ENCODE results near the gene IGF1. TPM values are rescaled to one million over a fixed set of nuclear protein-coding genes. Genes with fewer than 3 reads are reported as not detected.
"Not testable (repeated sequence)": the region's sequence is repeated elsewhere in the genome, so short reads cannot be mapped to it uniquely, and the experiment has no call there.

IGF1 gene
- total RNA-seq, 1 experiment from 2014 or later, result not detected

DNA sequence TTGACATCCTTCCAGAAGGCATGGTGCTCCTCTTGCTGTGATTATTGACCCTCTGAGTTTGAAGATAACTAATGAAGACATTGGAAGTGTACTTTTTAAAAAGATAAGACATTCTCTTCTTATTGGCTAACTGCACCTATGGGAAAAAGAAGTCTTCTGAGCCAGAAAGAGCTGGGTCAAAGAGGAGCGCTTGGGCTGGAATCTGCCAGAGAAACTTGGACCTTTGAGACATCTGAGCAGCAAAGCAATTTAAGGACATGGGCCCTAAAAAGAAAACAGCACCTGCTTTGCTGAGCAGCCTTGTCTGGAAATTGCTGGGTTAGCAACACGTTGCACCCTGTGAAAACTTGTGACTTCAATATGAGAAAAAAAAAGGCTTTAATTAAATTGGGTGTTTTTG, 27.8 kb downstream of the IGF1 start:
- Mint-ChIP-seq H3K4me3 (no peak overlapping the region), H3K27me3 (ENCODE audit: low read depth) (no peaks in the 10 kb centered on the region), H3K9me3 (peaks cover 3% of the 10 kb centered on the region), H3K27ac (no peak overlapping the region), H3K36me3 (peaks cover 3% of the 10 kb centered on the region; the same call in 1 of the 2 replicates), H3K4me1 (peaks cover 10% of the 10 kb centered on the region)
- DNase-seq (ENCODE audit: low spot score), result no peak
- no peak for ATAC-seq
- ChIA-PET POLR2A (no interaction called here), CTCF (no interaction called here)
- no peak for TF ChIP-seq NFATC4 (CRISPR knock-in tag; IDR thresholded peaks at IDR 0.05)
- TF ChIP-seq, protein P1, sequence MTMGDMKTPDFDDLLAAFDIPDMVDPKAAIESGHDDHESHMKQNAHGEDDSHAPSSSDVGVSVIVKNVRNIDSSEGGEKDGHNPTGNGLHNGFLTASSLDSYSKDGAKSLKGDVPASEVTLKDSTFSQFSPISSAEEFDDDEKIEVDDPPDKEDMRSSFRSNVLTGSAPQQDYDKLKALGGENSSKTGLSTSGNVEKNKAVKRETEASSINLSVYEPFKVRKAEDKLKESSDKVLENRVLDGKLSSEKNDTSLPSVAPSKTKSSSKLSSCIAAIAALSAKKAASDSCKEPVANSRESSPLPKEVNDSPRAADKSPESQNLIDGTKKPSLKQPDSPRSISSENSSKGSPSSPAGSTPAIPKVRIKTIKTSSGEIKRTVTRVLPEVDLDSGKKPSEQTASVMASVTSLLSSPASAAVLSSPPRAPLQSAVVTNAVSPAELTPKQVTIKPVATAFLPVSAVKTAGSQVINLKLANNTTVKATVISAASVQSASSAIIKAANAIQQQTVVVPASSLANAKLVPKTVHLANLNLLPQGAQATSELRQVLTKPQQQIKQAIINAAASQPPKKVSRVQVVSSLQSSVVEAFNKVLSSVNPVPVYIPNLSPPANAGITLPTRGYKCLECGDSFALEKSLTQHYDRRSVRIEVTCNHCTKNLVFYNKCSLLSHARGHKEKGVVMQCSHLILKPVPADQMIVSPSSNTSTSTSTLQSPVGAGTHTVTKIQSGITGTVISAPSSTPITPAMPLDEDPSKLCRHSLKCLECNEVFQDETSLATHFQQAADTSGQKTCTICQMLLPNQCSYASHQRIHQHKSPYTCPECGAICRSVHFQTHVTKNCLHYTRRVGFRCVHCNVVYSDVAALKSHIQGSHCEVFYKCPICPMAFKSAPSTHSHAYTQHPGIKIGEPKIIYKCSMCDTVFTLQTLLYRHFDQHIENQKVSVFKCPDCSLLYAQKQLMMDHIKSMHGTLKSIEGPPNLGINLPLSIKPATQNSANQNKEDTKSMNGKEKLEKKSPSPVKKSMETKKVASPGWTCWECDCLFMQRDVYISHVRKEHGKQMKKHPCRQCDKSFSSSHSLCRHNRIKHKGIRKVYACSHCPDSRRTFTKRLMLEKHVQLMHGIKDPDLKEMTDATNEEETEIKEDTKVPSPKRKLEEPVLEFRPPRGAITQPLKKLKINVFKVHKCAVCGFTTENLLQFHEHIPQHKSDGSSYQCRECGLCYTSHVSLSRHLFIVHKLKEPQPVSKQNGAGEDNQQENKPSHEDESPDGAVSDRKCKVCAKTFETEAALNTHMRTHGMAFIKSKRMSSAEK (CRISPR knock-in tag; IDR thresholded peaks at IDR 0.05; ENCODE audit: borderline replicate concordance), result no peak
- TF ChIP-seq MYBL2 (CRISPR knock-in tag; IDR thresholded peaks at IDR 0.05), result no peak
- no peak for TF ChIP-seq TCF7 (CRISPR knock-in tag; IDR thresholded peaks at IDR 0.05; ENCODE audit: low read depth)
- no peak for TF ChIP-seq SMAD3 (CRISPR knock-in tag; IDR thresholded peaks at IDR 0.05; ENCODE audit: borderline replicate concordance)
- no peak for TF ChIP-seq ZNF317 (CRISPR knock-in tag; IDR thresholded peaks at IDR 0.05; ENCODE audit: borderline replicate concordance, low read depth)
- TF ChIP-seq, protein P2, sequence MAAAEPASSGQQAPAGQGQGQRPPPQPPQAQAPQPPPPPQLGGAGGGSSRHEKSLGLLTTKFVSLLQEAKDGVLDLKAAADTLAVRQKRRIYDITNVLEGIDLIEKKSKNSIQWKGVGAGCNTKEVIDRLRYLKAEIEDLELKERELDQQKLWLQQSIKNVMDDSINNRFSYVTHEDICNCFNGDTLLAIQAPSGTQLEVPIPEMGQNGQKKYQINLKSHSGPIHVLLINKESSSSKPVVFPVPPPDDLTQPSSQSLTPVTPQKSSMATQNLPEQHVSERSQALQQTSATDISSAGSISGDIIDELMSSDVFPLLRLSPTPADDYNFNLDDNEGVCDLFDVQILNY (CRISPR knock-in tag; IDR thresholded peaks at IDR 0.05), result no peak
- TF ChIP-seq, protein P3, sequence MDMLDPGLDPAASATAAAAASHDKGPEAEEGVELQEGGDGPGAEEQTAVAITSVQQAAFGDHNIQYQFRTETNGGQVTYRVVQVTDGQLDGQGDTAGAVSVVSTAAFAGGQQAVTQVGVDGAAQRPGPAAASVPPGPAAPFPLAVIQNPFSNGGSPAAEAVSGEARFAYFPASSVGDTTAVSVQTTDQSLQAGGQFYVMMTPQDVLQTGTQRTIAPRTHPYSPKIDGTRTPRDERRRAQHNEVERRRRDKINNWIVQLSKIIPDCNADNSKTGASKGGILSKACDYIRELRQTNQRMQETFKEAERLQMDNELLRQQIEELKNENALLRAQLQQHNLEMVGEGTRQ (CRISPR knock-in tag; IDR thresholded peaks at IDR 0.05), result no peak
- TF ChIP-seq ZNF423 (CRISPR knock-in tag; IDR thresholded peaks at IDR 0.05), result no peak
- TF ChIP-seq RELA (CRISPR knock-in tag; IDR thresholded peaks at IDR 0.05; ENCODE audit: borderline replicate concordance), result no peak
- TF ChIP-seq, protein P4, sequence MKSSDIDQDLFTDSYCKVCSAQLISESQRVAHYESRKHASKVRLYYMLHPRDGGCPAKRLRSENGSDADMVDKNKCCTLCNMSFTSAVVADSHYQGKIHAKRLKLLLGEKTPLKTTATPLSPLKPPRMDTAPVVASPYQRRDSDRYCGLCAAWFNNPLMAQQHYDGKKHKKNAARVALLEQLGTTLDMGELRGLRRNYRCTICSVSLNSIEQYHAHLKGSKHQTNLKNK (CRISPR knock-in tag; IDR thresholded peaks at IDR 0.05), result no peak
- TF ChIP-seq FOXJ3 (CRISPR knock-in tag; IDR thresholded peaks at IDR 0.05; ENCODE audit: borderline replicate concordance), result no peak
- TF ChIP-seq GRHL2 (CRISPR knock-in tag; IDR thresholded peaks at IDR 0.05; ENCODE audit: insufficient replicate concordance, severe bottlenecking), result no peak
- no peak for TF ChIP-seq RORB (CRISPR knock-in tag; IDR thresholded peaks at IDR 0.05)

DNA sequence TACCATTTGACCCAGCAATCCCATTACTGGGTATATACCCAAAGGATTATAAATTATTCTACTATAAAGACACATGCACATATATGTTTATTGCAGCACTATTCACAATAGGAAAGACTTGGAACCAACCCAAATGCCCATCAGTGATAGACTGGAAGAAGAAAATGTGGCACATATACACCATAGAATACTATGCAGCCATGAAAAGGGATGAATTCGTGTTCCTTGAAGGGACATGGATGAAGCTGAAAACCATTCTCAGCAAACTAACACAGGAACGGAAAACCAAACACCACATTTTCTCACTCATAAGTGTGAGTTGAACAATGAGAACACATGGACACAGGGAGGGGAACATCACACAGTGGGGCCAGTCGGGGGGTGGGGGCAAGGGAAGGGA, 31.3 kb downstream of the IGF1 start:
- H3K27ac Mint-ChIP-seq; H3K4me1 Mint-ChIP-seq; ATAC-seq; CTCF ChIA-PET; H3K27me3 Mint-ChIP-seq (ENCODE audit: low read depth); H3K4me3 Mint-ChIP-seq; H3K36me3 Mint-ChIP-seq; POLR2A ChIA-PET; DNase-seq (ENCODE audit: low spot score): not testable (repeated sequence)
- H3K9me3 Mint-ChIP-seq, result peaks cover 14% of the 10 kb centered on the region

DNA sequence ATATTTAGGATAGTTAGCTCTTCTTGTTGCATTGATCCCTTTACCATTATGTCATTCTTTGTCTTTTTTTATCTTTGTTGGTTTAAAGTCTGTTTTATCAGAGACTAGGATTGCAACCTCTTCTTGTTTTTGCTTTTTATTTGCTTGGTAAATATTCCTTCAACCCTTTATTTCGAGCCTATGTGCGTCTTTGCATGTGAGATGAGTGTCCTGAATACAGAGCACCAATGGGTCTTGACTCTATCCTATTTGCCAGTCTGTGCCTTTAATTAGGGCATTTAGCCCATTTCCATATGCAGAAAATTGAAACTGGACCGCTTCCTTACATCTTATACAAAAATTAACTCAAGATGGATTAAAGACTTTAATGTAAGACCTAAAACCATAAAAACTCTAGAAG, 32.9 kb downstream of the IGF1 start:
- CTCF ChIA-PET, result not testable (repeated sequence)

More for the DNA sequence above, 32.9 kb downstream of the IGF1 start:
- H3K27ac Mint-ChIP-seq; H3K4me3 Mint-ChIP-seq; DNase-seq (ENCODE audit: low spot score); ATAC-seq; H3K36me3 Mint-ChIP-seq; POLR2A ChIA-PET; H3K4me1 Mint-ChIP-seq; H3K27me3 Mint-ChIP-seq (ENCODE audit: low read depth): not testable (repeated sequence)
- H3K9me3 Mint-ChIP-seq, result peaks cover 14% of the 10 kb centered on the region

Measured in WTC11 (cell line).